Esophagus squamous epithelium (tissue), 4 donors: ENCODE results near the gene GRIN3B.

ENCODE experiments used
- POLR2A ChIP-seq, 4 donors: fragments of 450-650 bp; IDR thresholded peaks; one replicate each; pipeline ENCODE4 v1.6.1; 2017; ENCODE audit warnings: antibody characterized with exemption in 4 of 4, mild to moderate bottlenecking in 4 of 4, moderate library complexity in 3 of 4
- TF ChIP-seq, protein P1 (sequence below), 6 experiments: fragments of 450-650 bp in 4 of 6; fragments of 200-600 bp in 2 of 6; sonication (generic) in 2 of 6; IDR thresholded peaks; one replicate each; pipeline ENCODE4 v1.5.1; 2016 to 2019; ENCODE audit warnings: antibody characterized with exemption in 6 of 6, mild to moderate bottlenecking in 4 of 6, moderate library complexity in 4 of 6

DNA sequence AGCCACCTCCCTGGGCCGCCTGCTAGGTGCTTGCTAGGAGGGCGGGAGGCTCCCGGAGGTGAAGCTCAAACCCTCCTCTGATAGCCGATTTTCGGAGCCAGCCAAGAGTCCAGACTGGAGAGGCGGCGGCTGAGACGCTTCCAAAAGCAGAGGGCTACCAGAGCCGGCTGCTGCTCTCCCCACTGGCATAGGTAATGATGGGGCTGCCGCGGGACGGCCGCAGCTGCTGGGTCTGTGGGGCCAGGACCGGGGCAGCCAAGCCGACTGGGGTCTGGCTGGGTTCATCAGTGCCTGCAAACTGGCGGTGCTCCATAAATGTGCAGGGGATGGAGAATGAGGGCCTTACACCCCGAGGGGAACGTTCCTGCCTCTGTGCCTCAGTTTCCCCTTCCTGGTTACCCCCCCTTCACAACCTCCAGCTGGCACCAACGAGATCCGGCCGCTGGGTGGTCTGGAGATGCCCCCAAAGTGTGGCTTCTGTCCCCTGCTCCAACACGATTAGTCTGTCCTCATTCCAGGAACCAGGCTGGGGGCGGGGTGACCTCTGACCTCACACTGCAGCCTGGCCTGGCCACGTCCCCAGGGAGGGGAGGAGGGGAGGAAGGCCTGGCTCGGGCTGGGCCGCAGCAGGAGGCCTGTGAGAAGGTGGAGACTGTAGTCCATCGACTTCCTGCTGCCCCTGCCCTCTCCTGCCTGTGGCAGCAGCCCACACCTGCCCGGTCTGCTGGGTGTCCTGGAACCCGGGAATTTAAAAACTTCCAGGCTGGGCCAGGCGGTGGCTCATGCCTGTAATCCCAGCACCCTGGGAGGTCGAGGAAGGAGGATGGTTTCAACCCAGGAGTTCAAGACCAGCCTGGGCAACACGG lies 19.9 kb upstream of the GRIN3B start:
- TF ChIP-seq, protein P1, sequence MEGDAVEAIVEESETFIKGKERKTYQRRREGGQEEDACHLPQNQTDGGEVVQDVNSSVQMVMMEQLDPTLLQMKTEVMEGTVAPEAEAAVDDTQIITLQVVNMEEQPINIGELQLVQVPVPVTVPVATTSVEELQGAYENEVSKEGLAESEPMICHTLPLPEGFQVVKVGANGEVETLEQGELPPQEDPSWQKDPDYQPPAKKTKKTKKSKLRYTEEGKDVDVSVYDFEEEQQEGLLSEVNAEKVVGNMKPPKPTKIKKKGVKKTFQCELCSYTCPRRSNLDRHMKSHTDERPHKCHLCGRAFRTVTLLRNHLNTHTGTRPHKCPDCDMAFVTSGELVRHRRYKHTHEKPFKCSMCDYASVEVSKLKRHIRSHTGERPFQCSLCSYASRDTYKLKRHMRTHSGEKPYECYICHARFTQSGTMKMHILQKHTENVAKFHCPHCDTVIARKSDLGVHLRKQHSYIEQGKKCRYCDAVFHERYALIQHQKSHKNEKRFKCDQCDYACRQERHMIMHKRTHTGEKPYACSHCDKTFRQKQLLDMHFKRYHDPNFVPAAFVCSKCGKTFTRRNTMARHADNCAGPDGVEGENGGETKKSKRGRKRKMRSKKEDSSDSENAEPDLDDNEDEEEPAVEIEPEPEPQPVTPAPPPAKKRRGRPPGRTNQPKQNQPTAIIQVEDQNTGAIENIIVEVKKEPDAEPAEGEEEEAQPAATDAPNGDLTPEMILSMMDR (IDR thresholded peaks at IDR 0.05): no peak
- TF ChIP-seq POLR2A (IDR thresholded peaks at IDR 0.05): no peak
